Epidermal melanocyte (primary cell): ENCODE measurements around the gene NXPH4.

ENCODE experiments used
- DNase-seq: peaks from one replicate; pipeline ENCODE4 v3.0.0; 2011; ENCODE audit warnings: low spot score; ENCODE audit not compliant: insufficient read length

The NXPH4 gene

DNA sequence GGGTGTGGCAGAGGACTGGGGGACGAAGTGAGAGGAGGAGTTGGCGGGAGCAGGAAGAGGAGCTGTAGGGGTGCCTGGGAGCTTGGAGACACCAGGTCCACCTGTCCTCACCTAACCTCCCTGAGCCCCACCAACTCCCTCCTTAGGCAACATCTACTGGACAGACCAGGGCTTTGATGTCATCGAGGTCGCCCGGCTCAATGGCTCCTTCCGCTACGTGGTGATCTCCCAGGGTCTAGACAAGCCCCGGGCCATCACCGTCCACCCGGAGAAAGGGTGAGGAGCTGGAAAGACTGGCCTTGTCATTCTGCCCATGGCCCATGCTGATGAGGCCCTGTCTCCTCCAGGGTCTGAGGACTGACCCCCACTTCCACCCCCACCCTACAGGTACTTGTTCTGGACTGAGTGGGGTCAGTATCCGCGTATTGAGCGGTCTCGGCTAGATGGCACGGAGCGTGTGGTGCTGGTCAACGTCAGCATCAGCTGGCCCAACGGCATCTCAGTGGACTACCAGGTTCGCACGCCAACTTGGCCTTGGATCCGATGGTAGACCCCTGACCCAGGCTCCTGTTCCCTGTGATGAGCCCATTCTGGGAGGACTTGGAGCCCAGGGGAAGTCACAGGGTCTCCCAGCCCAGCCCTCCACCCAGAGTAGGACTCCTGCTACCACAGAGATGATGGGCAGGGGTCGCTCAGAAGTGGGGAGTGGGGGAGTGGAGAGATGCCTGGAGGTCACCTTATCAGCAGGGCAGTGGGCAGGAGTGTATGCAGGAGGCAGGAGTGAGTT, 32.5 kb upstream of the NXPH4 start:
- no peak for DNase-seq

DNA sequence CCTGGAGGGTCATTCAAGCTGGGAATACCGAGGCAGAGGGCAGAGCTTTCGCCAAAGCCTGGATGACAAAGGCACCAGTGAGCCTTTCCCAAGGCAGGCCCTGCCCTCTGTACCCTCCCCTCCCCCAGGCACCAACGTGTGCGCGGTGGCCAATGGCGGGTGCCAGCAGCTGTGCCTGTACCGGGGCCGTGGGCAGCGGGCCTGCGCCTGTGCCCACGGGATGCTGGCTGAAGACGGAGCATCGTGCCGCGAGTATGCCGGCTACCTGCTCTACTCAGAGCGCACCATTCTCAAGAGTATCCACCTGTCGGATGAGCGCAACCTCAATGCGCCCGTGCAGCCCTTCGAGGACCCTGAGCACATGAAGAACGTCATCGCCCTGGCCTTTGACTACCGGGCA, 31.2 kb upstream of the NXPH4 start:
- DNase-seq = no peak

DNA sequence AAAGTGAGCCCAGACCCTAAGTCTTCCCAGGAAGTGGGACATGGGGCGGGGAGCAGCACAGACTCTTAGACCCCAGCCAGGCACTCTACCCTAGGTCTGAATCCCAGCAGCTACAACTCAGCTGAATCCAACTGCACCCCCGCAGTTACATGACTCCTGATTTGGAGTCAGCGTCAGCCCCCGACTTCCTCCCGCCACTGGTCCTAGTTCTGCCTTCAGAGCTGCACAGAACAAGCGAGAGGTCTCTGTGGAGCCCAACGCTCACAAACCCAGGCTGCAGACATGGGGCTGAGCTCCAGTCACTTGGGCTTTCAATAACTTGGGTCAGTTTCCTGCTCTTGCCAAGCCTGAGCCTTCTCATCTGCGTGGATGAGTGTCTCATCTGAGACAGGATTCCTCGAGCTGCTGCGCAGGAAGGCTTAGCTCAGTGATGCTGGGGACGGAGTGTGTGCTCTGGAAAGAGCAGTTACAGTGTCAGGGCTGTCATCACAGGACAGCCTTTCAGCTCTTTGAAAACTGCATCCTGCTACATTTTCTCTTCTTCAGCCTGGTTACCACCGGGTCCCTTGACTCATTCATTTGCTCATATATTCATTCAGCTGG, 30.6 kb upstream of the NXPH4 start:
- no peak for DNase-seq

DNA sequence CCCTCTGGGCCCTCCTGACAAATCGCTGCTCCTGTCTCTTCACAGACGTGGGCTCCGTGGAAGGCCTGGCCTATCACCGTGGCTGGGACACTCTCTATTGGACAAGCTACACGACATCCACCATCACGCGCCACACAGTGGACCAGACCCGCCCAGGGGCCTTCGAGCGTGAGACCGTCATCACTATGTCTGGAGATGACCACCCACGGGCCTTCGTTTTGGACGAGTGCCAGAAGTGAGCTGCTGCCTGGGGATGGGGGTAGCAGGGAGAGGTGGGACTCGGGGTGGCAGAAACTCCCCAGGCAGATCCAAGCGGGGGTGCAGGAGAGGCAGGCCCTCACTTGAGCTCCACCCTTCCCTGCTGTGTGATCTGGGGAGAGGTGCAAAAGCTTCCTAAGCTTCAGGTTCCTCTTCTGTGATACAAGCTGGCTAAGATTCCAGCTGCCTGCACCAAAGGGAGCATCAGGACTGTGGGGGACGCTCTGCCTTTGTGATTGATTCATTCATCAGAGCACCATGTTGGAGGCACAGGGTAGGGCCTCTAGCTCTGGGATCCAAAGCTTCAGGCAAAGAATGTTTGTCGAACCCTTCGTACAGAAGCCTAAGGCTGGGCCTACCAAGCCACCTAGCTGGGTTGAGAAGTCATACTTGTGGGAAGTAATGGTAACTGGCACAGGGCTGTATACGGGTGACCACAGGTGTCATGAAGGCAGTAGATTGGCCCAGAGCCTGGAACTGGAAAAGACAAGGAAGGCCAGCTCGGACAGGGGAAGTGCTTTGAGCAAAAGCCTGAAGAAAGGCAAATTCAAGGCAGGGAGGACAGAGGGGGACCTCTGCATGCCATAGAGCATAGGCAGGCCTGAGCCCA, 29.1 kb upstream of the NXPH4 start:
- no peak for DNase-seq

DNA sequence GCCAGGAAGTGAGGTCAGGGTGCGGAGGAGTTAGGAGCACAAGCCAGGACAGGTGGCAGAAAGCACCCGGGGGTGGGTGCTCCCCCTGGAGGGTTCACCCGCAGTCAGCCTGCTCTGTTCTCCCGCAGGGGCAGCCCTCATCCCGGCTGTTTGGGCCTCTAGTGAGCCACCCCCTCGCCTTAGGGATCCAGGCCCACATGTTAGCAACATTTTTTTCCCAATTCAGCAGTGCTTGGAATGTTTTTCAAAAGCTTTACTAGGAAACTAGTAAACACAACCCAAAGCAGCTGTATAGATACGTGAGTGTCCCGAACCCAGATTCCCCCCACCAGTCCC, 28.5 kb upstream of the NXPH4 start:
- no peak for DNase-seq

DNA sequence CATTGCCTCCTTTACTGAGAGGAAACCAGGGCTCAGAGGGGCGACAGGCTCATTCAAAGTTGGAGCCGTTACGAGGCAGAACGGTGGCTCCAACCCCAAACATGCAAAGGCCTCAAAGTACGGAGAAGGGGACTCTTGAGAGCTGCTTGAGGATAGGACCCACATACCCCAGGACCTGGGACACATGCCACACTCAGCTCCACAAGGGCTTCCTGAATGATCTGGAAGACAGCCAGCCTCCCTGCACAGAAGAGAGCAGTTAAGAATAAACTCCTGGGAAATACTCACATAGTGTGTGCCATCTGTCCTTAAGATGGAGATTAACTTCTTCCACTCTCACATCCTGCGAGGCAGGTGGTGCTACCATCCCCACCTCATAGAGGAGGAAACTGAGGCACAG, 26.6 kb upstream of the NXPH4 start:
- DNase-seq = no peak

DNA sequence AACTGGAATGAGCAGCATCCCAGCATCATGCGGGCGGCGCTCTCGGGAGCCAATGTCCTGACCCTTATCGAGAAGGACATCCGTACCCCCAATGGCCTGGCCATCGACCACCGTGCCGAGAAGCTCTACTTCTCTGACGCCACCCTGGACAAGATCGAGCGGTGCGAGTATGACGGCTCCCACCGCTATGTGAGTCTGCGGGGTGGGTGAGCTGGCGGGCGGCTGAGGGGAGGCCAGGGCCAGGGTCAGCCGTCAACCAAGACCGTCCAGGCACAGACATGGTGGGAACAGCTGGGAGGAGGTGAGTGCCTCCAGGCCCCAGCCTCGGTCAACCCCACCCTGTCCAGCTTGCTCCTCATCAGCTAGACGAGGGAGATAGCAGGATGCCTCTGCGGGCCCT, 25.8 kb upstream of the NXPH4 start:
- DNase-seq = no peak

DNA sequence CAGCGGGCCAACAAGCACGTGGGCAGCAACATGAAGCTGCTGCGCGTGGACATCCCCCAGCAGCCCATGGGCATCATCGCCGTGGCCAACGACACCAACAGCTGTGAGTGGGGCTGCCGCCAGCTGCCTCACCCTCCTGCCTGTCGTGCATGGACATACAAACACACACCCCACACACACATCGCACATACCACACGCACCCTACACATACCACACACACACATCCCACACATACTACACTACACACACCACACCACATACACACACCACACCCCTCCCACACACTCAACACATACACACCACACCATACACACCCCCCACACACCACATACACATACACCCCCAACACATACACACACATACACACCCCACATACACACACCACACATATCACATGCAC, 25.2 kb upstream of the NXPH4 start:
- no peak for DNase-seq

DNA sequence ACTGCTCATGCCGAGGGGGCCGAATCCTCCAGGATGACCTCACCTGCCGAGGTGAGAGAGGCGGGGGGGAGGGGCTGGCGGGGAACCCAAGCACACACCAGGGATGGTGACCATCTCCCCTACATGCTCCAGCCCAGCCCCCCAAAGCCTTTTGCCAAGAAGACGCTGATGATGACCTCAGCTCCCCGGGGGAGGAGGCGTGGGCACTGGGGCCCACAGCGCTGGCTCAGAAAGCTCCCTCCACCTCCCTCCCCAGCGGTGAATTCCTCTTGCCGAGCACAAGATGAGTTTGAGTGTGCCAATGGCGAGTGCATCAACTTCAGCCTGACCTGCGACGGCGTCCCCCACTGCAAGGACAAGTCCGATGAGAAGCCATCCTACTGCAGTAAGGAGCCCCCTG, 23.7 kb upstream of the NXPH4 start:
- DNase-seq = no peak

DNA sequence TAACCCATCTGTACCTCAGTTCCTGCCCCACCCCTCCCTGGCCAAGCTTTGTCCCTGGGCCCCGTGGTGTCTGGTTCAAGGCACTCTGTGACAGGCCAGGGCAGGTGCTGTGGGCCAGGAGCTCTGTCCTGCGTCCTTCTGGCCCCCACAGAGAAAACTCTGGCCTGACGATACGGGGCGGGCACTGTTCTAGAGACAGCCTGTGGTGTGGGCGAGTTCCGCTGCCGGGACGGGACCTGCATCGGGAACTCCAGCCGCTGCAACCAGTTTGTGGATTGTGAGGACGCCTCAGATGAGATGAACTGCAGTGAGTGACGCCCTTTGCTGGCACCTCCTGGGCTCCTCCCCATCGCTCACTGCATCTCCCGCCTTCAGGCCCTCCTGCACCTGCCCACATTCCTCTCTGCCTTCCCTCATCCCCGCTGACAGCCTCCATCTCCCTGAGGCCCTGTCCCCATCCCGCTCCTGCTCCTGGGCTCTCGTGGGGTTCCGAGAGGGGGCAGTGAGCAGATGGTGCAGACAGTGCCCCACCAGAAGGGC, 22.8 kb upstream of the NXPH4 start:
- DNase-seq = no peak

DNA sequence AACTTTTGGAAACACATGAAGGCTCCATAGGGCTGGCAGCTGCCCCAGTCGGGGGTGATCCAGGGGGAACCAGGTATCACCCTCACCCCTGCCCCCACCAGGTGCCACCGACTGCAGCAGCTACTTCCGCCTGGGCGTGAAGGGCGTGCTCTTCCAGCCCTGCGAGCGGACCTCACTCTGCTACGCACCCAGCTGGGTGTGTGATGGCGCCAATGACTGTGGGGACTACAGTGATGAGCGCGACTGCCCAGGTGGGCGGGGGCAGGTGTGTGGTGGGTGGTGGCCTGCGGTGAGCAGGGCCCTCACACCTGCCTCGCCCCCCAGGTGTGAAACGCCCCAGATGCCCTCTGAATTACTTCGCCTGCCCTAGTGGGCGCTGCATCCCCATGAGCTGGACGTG, 22.3 kb upstream of the NXPH4 start:
- DNase-seq = no peak

DNA sequence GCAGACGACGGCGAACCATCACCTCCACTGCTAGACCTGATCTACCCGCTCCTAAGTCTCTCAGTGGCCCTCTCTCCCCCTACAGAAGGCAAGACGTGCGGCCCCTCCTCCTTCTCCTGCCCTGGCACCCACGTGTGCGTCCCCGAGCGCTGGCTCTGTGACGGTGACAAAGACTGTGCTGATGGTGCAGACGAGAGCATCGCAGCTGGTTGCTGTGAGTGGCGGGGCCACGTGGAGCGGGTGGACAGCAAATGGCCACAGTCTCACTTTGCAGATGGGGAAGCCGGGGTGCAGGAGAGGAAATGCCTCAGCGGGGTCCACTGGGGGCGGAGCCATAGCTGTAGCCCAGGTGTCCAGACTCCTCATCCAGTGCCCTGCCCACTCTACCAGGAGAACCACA, 21.4 kb upstream of the NXPH4 start:
- no peak for DNase-seq

DNA sequence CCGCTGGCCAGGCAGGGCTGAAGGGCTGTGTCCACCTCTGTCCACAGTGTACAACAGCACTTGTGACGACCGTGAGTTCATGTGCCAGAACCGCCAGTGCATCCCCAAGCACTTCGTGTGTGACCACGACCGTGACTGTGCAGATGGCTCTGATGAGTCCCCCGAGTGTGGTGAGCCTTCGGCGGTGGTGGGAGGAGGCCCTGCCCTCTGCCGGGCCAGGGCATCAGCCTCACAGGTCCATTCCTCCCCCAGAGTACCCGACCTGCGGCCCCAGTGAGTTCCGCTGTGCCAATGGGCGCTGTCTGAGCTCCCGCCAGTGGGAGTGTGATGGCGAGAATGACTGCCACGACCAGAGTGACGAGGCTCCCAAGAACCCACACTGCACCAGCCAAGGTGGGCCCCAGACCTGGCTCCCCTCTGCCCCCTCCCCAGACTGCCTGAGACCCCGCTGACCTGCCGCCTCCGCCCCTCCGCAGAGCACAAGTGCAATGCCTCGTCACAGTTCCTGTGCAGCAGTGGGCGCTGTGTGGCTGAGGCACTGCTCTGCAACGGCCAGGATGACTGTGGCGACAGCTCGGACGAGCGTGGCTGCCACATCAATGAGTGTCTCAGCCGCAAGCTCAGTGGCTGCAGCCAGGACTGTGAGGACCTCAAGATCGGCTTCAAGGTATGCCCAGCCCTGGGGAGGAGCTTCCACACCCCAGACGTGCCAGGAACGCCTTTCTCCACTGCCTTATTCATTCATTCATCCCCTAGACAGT, 20.8 kb upstream of the NXPH4 start:
- no peak for DNase-seq

DNA sequence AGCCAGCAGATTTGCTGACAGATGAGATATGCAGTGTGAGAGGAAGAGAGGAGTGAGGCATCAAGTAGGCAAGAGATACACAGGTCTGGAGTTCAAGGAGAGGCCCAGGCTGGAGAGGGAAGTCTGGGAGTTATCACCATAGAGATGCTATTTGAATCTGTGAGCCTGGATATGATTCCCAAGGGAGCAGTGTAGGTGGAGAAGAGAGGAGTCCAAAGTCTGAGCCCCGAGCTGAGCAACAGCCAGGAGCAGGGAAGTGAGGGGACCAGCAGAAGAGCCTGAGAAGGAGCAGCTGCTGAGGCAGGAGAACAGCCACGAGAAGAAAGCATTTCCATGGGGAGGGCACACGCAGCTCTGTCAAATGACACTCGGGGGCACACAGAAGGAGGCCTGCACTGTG, 20.2 kb upstream of the NXPH4 start:
- DNase-seq = no peak

DNA sequence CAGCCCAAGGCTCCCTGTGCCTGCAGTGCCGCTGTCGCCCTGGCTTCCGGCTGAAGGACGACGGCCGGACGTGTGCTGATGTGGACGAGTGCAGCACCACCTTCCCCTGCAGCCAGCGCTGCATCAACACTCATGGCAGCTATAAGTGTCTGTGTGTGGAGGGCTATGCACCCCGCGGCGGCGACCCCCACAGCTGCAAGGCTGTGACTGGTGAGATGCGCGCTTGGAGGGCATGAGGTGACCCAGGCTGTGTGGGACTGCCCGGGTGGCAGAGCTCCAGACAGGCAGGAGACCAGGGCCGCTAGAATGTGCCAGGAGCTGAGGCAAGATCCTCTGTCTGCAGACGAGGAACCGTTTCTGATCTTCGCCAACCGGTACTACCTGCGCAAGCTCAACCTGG, 19.6 kb upstream of the NXPH4 start:
- no peak for DNase-seq

DNA sequence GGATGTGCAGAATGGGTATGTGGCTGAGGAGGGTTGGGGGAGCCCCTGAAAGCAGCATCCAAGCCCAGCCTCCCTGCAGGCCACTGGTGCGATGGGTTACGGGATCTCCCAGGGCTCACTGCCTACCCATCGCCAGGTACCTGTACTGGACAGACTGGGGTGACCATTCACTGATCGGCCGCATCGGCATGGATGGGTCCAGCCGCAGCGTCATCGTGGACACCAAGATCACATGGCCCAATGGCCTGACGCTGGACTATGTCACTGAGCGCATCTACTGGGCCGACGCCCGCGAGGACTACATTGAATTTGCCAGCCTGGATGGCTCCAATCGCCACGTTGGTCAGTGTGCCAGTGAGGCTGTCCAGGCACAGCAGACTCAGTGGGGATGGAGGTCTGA, 18.3 kb upstream of the NXPH4 start:
- DNase-seq = no peak

DNA sequence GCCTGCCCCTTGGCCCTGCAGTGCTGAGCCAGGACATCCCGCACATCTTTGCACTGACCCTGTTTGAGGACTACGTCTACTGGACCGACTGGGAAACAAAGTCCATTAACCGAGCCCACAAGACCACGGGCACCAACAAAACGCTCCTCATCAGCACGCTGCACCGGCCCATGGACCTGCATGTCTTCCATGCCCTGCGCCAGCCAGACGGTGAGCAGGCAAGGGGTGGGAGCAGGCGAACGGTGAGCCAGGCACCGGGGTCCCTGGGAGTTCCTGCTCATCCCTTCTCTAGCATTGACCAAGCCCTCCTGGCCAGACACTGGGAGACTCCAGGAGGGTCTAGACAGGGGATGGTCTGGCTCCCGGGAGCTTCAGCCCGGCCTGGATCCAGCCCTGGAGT, 17.4 kb upstream of the NXPH4 start:
- DNase-seq = no peak

DNA sequence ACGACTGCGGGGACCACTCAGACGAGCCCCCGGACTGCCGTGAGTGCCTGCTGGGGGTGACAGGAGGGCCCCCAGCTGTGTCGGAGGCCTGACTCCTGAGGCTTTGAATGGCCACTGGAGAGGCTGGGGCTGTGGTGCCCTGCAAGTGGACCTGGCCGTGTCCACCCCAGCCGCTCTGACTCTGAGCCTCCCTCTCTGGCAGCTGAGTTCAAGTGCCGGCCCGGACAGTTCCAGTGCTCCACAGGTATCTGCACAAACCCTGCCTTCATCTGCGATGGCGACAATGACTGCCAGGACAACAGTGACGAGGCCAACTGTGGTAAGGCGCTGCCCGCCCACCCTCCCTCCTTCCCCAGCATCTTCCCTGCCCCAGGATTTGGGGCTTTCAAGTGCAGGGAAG, 16.1 kb upstream of the NXPH4 start:
- DNase-seq = no peak

DNA sequence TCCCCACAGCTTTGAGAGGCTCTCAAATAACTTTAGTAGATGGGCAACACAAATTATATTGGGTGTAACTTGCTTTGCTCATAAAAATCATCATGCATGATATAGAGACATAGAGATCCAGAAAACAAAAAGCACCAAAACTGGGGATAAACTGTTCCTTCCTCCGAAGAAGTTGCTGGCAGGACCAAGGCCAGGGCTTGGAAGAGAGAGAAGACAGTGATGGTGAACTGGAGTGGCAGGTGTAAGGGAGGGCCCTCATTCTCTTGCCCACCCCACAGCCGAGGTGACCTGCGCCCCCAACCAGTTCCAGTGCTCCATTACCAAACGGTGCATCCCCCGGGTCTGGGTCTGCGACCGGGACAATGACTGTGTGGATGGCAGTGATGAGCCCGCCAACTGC, 15.4 kb upstream of the NXPH4 start:
- no peak for DNase-seq

DNA sequence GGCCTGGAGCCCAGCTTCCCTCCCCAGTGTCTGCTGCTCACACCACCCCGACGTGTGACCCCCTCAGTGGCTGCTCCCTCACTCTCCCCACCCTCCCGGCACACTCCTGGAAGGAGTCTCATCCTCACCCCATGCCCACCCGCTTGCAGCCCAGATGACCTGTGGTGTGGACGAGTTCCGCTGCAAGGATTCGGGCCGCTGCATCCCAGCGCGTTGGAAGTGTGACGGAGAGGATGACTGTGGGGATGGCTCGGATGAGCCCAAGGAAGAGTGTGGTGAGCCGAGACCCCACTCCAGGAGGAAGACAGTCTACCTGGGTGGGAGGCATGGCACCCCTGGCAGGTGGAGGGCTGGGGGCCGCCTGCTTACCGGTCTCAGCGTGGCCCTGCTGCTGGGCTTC, 15.0 kb upstream of the NXPH4 start:
- DNase-seq = no peak

DNA sequence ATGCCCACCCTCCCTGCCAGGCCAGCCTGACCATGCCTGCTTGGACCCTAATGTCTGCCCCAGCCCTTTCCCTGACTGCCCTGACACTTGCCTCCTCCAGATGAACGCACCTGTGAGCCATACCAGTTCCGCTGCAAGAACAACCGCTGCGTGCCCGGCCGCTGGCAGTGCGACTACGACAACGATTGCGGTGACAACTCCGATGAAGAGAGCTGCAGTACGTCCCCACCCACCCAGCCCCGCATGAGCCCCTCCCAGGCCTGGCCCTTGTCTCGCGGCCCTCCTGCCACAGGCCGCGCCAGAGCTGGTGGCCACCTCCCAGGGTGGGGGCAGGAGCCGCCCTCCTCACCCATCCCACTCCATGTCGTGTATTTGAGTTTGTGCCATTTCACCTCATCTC, 14.3 kb upstream of the NXPH4 start:
- DNase-seq = no peak

DNA sequence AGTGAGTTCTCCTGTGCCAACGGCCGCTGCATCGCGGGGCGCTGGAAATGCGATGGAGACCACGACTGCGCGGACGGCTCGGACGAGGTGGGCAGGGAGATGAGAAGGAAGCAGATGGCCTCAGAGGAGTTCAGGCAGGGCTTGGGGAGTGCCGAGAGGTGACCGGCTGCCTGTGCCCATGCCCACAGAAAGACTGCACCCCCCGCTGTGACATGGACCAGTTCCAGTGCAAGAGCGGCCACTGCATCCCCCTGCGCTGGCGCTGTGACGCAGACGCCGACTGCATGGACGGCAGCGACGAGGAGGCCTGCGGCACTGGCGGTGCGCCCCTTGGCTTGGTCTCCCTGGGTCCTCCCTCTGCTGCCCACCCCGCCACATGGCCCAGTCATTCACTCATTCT, 13.4 kb upstream of the NXPH4 start:
- no peak for DNase-seq
